Progenitor cell of endocrine pancreas (in vitro differentiated cells): Measurements from ENCODE around the gene CPOX. TPM values are rescaled to one million over a fixed set of nuclear protein-coding genes. Genes with fewer than 3 reads are reported as not detected.

ENCODE experiments used
- DNase-seq: peaks from one replicate; pipeline ENCODE4 v3.0.0; 2021; ENCODE audit warnings: low spot score; ENCODE audit not compliant: unreplicated experiment
- H3K27ac Mint-ChIP-seq: 2 replicates; pipeline ENCODE4 v1.8.0; 2021; ENCODE audit warnings: mild to moderate bottlenecking, moderate library complexity, mixed read lengths
- H3K27me3 Mint-ChIP-seq: 2 replicates; pipeline ENCODE4 v1.8.0; 2021; ENCODE audit warnings: mixed read lengths
- H3K36me3 Mint-ChIP-seq: 2 replicates; pipeline ENCODE4 v1.8.0; 2022; ENCODE audit warnings: mixed read lengths; ENCODE audit not compliant: insufficient read depth
- H3K4me1 Mint-ChIP-seq: 2 replicates; pipeline ENCODE4 v1.8.0; 2021; ENCODE audit warnings: low read depth, mixed read lengths
- H3K4me3 Mint-ChIP-seq: 2 replicates; pipeline ENCODE4 v1.8.0; 2021; ENCODE audit warnings: low read depth, mild to moderate bottlenecking, moderate library complexity, mixed read lengths
- H3K9me3 Mint-ChIP-seq: 2 replicates; pipeline ENCODE4 v1.8.0; 2021; ENCODE audit warnings: low read depth, mixed read lengths
- CTCF ChIP-seq: fragments of 200-600 bp; sonication (generic); IDR thresholded peaks from one replicate; pipeline ENCODE4 v1.5.0; 2021; ENCODE audit warnings: antibody characterized with exemption, mild to moderate bottlenecking; ENCODE audit not compliant: unreplicated experiment
- total RNA-seq: library from RNA; stranded (reverse); gene quantifications from 2 replicates; pipeline ENCODE4 v1.2.1, GENCODE V29; 2021

CPOX gene
- total RNA-seq, 1 donor from 2014 or later, result 24.4 TPM

- Mint-ChIP-seq H3K36me3 (no peaks in the 10 kb centered on the region), H3K4me1 (no peaks in the 10 kb centered on the region), H3K9me3 (no peaks in the 10 kb centered on the region), H3K4me3 (no peak overlapping the region), H3K27me3 (no peaks in the 10 kb centered on the region), H3K27ac (no peak overlapping the region)
- no peak for TF ChIP-seq CTCF
- DNase-seq, result no peak
These were observed 50.8 kb downstream of the CPOX start for GRCh38 chr3:98542623-98543022.

- no peak for TF ChIP-seq CTCF
- DNase-seq, result no peak
- H3K4me1 Mint-ChIP-seq, result no peaks in the 10 kb centered on the region
- no peak overlapping the region for H3K27ac Mint-ChIP-seq
- no peaks in the 10 kb centered on the region for H3K36me3 Mint-ChIP-seq
- no peaks in the 10 kb centered on the region for H3K9me3 Mint-ChIP-seq
- H3K4me3 Mint-ChIP-seq, result no peak overlapping the region
- H3K27me3 Mint-ChIP-seq, result no peaks in the 10 kb centered on the region
These were observed 51.7 kb downstream of the CPOX start for GRCh38 chr3:98541695-98542094.

- Mint-ChIP-seq H3K27ac (no peak overlapping the region), H3K27me3 (no peaks in the 10 kb centered on the region), H3K36me3 (no peaks in the 10 kb centered on the region), H3K4me3 (no peak overlapping the region), H3K9me3 (no peaks in the 10 kb centered on the region), H3K4me1 (no peaks in the 10 kb centered on the region)
- no peak for DNase-seq
- TF ChIP-seq CTCF, result no peak
These were observed 53.1 kb downstream of the CPOX start for GRCh38 chr3:98540346-98540745.

GRCh38 chr3:98536456-98537017 is 56.9 kb downstream of the CPOX start:
- Mint-ChIP-seq H3K4me3 (no peak overlapping the region), H3K27ac (no peak overlapping the region)
- no peak for TF ChIP-seq CTCF

GRCh38 chr3:98534734-98535133 is 58.7 kb downstream of the CPOX start:
- no peak for TF ChIP-seq CTCF
- H3K36me3 Mint-ChIP-seq, result no peaks in the 10 kb centered on the region
- no peak overlapping the region for H3K27ac Mint-ChIP-seq
- no peaks in the 10 kb centered on the region for H3K27me3 Mint-ChIP-seq
- no peak for DNase-seq
- H3K4me1 Mint-ChIP-seq, result no peaks in the 10 kb centered on the region
- H3K9me3 Mint-ChIP-seq, result no peaks in the 10 kb centered on the region
- H3K4me3 Mint-ChIP-seq, result no peak overlapping the region

More at GRCh38 chr3:98536456-98537017, 56.9 kb downstream of the CPOX start:
- Mint-ChIP-seq H3K27me3 (no peaks in the 10 kb centered on the region), H3K4me1 (no peaks in the 10 kb centered on the region), H3K36me3 (no peaks in the 10 kb centered on the region), H3K9me3 (no peaks in the 10 kb centered on the region)
- DNase-seq, result no peak
